ENCODE measurements around the gene PHLDA3. TPM values are rescaled to one million over a fixed set of nuclear protein-coding genes. Genes with fewer than 3 reads are reported as not detected.
A peak's percentile ranks its signal among the peaks of the same experiment; 100 is the strongest.

The PHLDA3 gene
- total and polyA plus RNA-seq, 2 donors (not counting 1 experiment from before 2014, with no cell fraction given): 26.5 to 141 TPM

- H3K27me3 ChIP-seq (ENCODE audit: control insufficient read depth, insufficient read depth, low read length): no peaks in the 10 kb centered on the region
- no peak overlapping the region for H2AFZ ChIP-seq (ENCODE audit: low read length)
- H3K9ac ChIP-seq (ENCODE audit: insufficient read depth, low read length): no peak overlapping the region
- no peaks in the 10 kb centered on the region for H4K20me1 ChIP-seq (ENCODE audit: control insufficient read depth, extremely low read depth, insufficient read depth, low read length)
- no peak for DNase-seq (ENCODE audit: low read depth in 2 of 2)
- H3K27ac ChIP-seq (ENCODE audit: insufficient read depth, low read length): no peak overlapping the region
- H3K4me1 ChIP-seq (ENCODE audit: control insufficient read depth, extremely low read depth, insufficient read depth, low read length): peaks cover 19% of the 10 kb centered on the region
- no peaks in the 10 kb centered on the region for H3K9me3 ChIP-seq (ENCODE audit: control insufficient read depth, insufficient read depth, low read depth, low read length)
- peaks cover 21% of the 10 kb centered on the region for H3K36me3 ChIP-seq (ENCODE audit: control insufficient read depth, insufficient read depth, low read length)
- H3K4me2 ChIP-seq (ENCODE audit: extremely low read depth, insufficient read depth, low read length): no peak overlapping the region
- H3K4me3 ChIP-seq (replicated peaks in 1 of 4; ENCODE audit: control extremely low read depth in 1 of 4, insufficient read depth in 1 of 4, low read depth in 3 of 4, low read length in 4 of 4): no peak overlapping the region
- no peaks in the 10 kb centered on the region for H3K79me2 ChIP-seq (ENCODE audit: control insufficient read depth, insufficient read depth, low read length)
- TF ChIP-seq CTCF (conservative IDR thresholded peaks at IDR 0.05 in 1 of 2, IDR thresholded peaks at IDR 0.05 in 1 of 2; ENCODE audit: low read depth in 1 of 2, low read length in 2 of 2) (no peak), EZH2 (IDR thresholded peaks at IDR 0.05; ENCODE audit: low read length, missing control alignments) (no peak)
These were observed 14.5 kb upstream of the PHLDA3 start for GRCh38 chr1:201483373-201483949.

GRCh38 chr1:201482755-201483154 is 13.8 kb upstream of the PHLDA3 start:
- Histone ChIP-seq H3K36me3 (ENCODE audit: control insufficient read depth, insufficient read depth, low read length) (peaks cover 21% of the 10 kb centered on the region), H3K4me2 (ENCODE audit: extremely low read depth, insufficient read depth, low read length) (no peak overlapping the region), H3K4me1 (ENCODE audit: control insufficient read depth, extremely low read depth, insufficient read depth, low read length) (peaks cover 15% of the 10 kb centered on the region), H3K79me2 (ENCODE audit: control insufficient read depth, insufficient read depth, low read length) (no peaks in the 10 kb centered on the region), H4K20me1 (ENCODE audit: control insufficient read depth, extremely low read depth, insufficient read depth, low read length) (no peaks in the 10 kb centered on the region), H3K27me3 (ENCODE audit: control insufficient read depth, insufficient read depth, low read length) (no peaks in the 10 kb centered on the region), H3K9me3 (ENCODE audit: control insufficient read depth, insufficient read depth, low read depth, low read length) (no peaks in the 10 kb centered on the region), H3K9ac (ENCODE audit: insufficient read depth, low read length) (no peak overlapping the region), H3K27ac (ENCODE audit: insufficient read depth, low read length) (no peak overlapping the region), H2AFZ (ENCODE audit: low read length) (no peak overlapping the region), H3K4me3 (replicated peaks in 1 of 4; ENCODE audit: control extremely low read depth in 1 of 4, insufficient read depth in 1 of 4, low read depth in 3 of 4, low read length in 4 of 4) (no peak overlapping the region)
- no peak for DNase-seq (ENCODE audit: low read depth in 2 of 2)
- TF ChIP-seq CTCF (conservative IDR thresholded peaks at IDR 0.05 in 1 of 2, IDR thresholded peaks at IDR 0.05 in 1 of 2; ENCODE audit: low read depth in 1 of 2, low read length in 2 of 2) (no peak), EZH2 (IDR thresholded peaks at IDR 0.05; ENCODE audit: low read length, missing control alignments) (no peak)

- DNase-seq (ENCODE audit: low read depth in 2 of 2): peak; percentile 72 to 80
- H3K27ac ChIP-seq (ENCODE audit: insufficient read depth, low read length): no peak overlapping the region
- no peak overlapping the region for H3K4me3 ChIP-seq (replicated peaks in 1 of 4; ENCODE audit: control extremely low read depth in 1 of 4, insufficient read depth in 1 of 4, low read depth in 3 of 4, low read length in 4 of 4)
- H4K20me1 ChIP-seq (ENCODE audit: control insufficient read depth, extremely low read depth, insufficient read depth, low read length): no peaks in the 10 kb centered on the region
- no peak overlapping the region for H3K9ac ChIP-seq (ENCODE audit: insufficient read depth, low read length)
- no peaks in the 10 kb centered on the region for H3K79me2 ChIP-seq (ENCODE audit: control insufficient read depth, insufficient read depth, low read length)
- peaks cover 18% of the 10 kb centered on the region for H3K36me3 ChIP-seq (ENCODE audit: control insufficient read depth, insufficient read depth, low read length)
- no peaks in the 10 kb centered on the region for H3K9me3 ChIP-seq (ENCODE audit: control insufficient read depth, insufficient read depth, low read depth, low read length)
- peaks cover 15% of the 10 kb centered on the region for H3K4me1 ChIP-seq (ENCODE audit: control insufficient read depth, extremely low read depth, insufficient read depth, low read length)
- H2AFZ ChIP-seq (ENCODE audit: low read length): no peak overlapping the region
- H3K4me2 ChIP-seq (ENCODE audit: extremely low read depth, insufficient read depth, low read length): peak overlapping the region; percentile 49
- TF ChIP-seq CTCF (conservative IDR thresholded peaks at IDR 0.05 in 1 of 2, IDR thresholded peaks at IDR 0.05 in 1 of 2; ENCODE audit: low read depth in 1 of 2, low read length in 2 of 2): peak; percentile 67 to 90
- TF ChIP-seq EZH2 (IDR thresholded peaks at IDR 0.05; ENCODE audit: low read length, missing control alignments): no peak
- H3K27me3 ChIP-seq (ENCODE audit: control insufficient read depth, insufficient read depth, low read length): no peaks in the 10 kb centered on the region
These were observed 12.9 kb upstream of the PHLDA3 start for GRCh38 chr1:201481761-201482493.

Data from fibroblast of lung (primary cell).